Ishikawa (cell line): ENCODE measurements around the gene SEMA5A.

Source experiments
- CEBPB ChIP-seq: IDR thresholded peaks from 2 replicates; pipeline ENCODE4 v1.6.1; 2012
- CREB1 ChIP-seq: IDR thresholded peaks from 2 replicates; pipeline ENCODE4 v1.6.1; 2012; ENCODE audit warnings: low read depth
- EP300 ChIP-seq: IDR thresholded peaks from 2 replicates; pipeline ENCODE4 v1.6.1; 2012; ENCODE audit warnings: borderline replicate concordance
- FOXM1 ChIP-seq: IDR thresholded peaks from 2 replicates; pipeline ENCODE4 v1.6.1; 2012; ENCODE audit warnings: low read depth, borderline replicate concordance
- RAD21 ChIP-seq: IDR thresholded peaks from 2 replicates; pipeline ENCODE4 v1.6.1; 2012; ENCODE audit warnings: low read depth
- TAF1 ChIP-seq: IDR thresholded peaks from 2 replicates; pipeline ENCODE4 v1.6.1; 2012; ENCODE audit warnings: low read depth, mild to moderate bottlenecking
- TCF12 ChIP-seq: IDR thresholded peaks from 2 replicates; pipeline ENCODE4 v1.6.1; 2012; ENCODE audit warnings: low read depth
- YY1 ChIP-seq: IDR thresholded peaks from 2 replicates; pipeline ENCODE4 v1.6.1; 2012; ENCODE audit warnings: low read depth
- TF ChIP-seq, protein P1 (sequence below): IDR thresholded peaks from 2 replicates; pipeline ENCODE4 v1.6.1; 2012; ENCODE audit warnings: low read depth, mild to moderate bottlenecking
- TF ChIP-seq, protein P2 (sequence below): IDR thresholded peaks from 2 replicates; pipeline ENCODE4 v1.6.1; 2012
- TF ChIP-seq, protein P3 (sequence below): IDR thresholded peaks from 2 replicates; pipeline ENCODE4 v1.6.1; 2012

DNA sequence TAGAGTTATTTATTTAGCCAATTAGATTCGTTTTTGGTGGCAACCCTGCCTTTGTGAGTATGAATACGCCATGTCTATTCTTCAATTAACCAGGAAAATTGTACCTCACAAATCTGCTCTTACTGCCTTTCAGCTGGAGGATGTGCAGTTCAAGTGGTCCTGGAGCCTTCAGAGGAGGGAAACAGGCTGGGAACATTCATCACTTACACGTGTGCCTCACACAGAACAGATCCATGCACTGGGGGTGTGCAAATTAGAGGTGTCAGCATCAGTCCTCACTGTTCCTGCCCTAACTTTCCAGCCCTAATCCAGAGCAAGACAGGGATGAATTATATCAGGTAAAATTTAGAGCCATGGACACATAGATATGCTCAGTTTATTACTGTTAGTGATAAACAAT lies 65.4 kb downstream of the SEMA5A start:
- TF ChIP-seq RAD21 (no peak), CEBPB (no peak), YY1 (no peak), EP300 (no peak), FOXM1 (no peak), CREB1 (no peak), TAF1 (no peak), TCF12 (no peak)
- TF ChIP-seq, protein P1, sequence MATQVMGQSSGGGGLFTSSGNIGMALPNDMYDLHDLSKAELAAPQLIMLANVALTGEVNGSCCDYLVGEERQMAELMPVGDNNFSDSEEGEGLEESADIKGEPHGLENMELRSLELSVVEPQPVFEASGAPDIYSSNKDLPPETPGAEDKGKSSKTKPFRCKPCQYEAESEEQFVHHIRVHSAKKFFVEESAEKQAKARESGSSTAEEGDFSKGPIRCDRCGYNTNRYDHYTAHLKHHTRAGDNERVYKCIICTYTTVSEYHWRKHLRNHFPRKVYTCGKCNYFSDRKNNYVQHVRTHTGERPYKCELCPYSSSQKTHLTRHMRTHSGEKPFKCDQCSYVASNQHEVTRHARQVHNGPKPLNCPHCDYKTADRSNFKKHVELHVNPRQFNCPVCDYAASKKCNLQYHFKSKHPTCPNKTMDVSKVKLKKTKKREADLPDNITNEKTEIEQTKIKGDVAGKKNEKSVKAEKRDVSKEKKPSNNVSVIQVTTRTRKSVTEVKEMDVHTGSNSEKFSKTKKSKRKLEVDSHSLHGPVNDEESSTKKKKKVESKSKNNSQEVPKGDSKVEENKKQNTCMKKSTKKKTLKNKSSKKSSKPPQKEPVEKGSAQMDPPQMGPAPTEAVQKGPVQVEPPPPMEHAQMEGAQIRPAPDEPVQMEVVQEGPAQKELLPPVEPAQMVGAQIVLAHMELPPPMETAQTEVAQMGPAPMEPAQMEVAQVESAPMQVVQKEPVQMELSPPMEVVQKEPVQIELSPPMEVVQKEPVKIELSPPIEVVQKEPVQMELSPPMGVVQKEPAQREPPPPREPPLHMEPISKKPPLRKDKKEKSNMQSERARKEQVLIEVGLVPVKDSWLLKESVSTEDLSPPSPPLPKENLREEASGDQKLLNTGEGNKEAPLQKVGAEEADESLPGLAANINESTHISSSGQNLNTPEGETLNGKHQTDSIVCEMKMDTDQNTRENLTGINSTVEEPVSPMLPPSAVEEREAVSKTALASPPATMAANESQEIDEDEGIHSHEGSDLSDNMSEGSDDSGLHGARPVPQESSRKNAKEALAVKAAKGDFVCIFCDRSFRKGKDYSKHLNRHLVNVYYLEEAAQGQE, result no peak
- TF ChIP-seq, protein P2, sequence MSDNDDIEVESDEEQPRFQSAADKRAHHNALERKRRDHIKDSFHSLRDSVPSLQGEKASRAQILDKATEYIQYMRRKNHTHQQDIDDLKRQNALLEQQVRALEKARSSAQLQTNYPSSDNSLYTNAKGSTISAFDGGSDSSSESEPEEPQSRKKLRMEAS, result no peak
- TF ChIP-seq, protein P3, sequence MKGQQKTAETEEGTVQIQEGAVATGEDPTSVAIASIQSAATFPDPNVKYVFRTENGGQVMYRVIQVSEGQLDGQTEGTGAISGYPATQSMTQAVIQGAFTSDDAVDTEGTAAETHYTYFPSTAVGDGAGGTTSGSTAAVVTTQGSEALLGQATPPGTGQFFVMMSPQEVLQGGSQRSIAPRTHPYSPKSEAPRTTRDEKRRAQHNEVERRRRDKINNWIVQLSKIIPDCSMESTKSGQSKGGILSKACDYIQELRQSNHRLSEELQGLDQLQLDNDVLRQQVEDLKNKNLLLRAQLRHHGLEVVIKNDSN, result no peak
